Right ventricle myocardium superior (tissue), 1 donor: ENCODE measurements around the gene TGFBI. TPM values are rescaled to one million over a fixed set of nuclear protein-coding genes. Genes with fewer than 3 reads are reported as not detected.
A peak's percentile ranks its signal among the peaks of the same experiment; 100 is the strongest.

ENCODE experiments used
- ATAC-seq: fragments of 200-7000 bp; cut with Tn5 transposase; one replicate; pipeline ENCODE4 v1.9.1; 2020; ENCODE audit warnings: mild to moderate bottlenecking; ENCODE audit not compliant: poor library complexity
- DNase-seq: peaks from one replicate; pipeline ENCODE4 v3.0.0-alpha.2; 2020
- intact Hi-C: fragments of 100-400 bp; cut with DNase I; formaldehyde crosslinking; loops from one replicate; pipeline ENCODE4 v1.11.2; 2022
- total RNA-seq: library from RNA; stranded (reverse); fragmentation: NEBNext Ultra II Directional; extraction: Animal tissue kit (Norgen Biotek cat#: 25700); gene quantifications from one replicate; pipeline ENCODE4 v1.2.1, GENCODE V29; 2021
- donor health status: DM: no; HTN: yes; CAD: no; lungs with severe emphysema.

The TGFBI gene
- total RNA-seq, 1 donor from 2014 or later = 49.9 TPM

DNA sequence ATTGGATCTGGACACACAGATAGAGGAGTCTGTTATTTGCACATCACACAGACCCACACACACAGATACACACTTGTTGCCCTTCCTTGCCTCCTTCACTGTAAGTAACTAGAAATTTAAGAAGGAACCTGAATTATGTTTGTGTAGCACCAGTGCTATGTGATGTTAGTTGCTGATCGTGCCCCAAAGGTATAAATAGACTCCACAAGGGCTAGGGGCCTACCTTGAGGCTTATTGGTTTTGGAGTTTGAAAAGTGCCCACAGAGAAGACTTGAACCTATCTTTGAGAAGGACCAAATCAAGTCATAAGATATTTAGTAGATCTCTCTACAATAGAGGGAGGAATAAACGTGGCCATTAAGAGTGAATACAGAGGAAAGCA, 8.8 kb upstream of the TGFBI start:
- intact Hi-C loops = no loop called here
- ATAC-seq = no peak
- DNase-seq = no peak

DNA sequence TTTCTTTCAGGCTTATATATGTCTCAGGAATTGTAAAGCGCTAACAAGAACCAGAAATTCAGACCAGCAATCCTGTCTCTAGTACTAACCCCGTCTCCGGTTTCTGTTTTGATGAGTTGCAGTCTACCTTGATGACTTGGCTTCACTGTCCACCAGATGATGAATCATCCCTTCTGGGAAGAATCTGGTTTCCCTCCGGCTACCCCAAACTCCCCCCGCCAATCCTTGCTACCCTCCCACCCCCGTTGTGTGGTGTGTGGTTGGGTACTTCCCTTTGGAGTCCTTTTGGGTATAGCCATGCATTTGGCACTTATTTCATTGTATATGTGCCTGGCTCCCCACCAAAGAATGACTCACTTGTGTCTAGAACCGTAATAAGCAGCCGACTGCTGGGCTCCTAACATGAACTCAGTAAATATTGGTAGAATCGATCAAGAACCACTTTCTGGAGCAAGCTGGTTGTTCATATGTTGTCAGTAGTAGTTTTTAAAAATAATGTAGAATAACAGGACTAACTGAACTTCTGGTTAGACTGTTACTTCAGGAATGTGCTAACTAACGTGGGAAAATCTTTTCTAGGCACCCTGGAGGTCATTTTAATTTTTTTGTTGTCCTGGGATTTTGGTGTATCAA, 8.3 kb upstream of the TGFBI start:
- intact Hi-C loops = no loop called here
- ATAC-seq = no peak

DNA sequence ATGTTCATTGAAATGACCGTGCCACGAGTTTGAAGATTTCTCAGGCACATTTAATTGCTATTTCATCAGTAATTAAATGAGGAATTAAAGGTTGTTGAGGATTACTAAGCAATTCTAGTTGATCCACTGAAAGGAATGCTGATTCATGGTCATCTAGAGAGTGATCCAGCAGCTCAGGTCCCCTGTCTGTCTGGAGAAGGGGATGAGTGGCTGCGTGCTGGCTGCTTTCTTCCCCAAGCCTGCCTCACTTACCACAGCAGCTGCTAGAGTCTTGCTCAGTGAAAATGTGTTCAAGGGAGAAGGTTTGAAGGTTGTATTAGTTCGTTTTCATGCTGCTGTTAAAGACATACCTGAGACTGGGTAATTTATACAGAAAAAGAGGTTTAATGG, 7.8 kb upstream of the TGFBI start:
- intact Hi-C loops = no loop called here
- DNase-seq = no peak
- ATAC-seq = no peak

More for the DNA sequence above, 8.3 kb upstream of the TGFBI start:
- DNase-seq = no peak

DNA sequence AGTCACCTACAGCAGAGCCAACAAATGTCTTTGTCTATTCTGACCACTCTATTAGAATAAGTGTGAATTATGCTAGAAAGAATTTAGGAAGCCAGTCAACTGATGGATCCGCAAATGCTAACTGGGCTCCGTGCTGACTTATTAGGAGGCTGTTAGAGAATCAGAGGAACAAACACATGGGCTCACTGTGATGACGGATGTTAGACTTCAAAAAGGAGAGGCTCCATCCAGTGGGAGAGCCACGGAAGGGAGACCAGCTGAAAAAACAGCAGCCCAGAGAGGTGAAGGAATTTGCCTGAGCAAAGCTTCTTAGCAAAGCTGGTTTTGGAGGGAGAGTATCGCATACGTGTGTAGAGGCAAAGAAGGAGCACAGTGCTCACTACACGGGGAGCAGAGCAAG, 5.8 kb upstream of the TGFBI start:
- no peak for ATAC-seq
- DNase-seq = no peak
- intact Hi-C loops = no loop called here

- DNase-seq (no peak), ATAC-seq (peak; percentile 11)
- intact Hi-C loops = no loop called here
Measured at GRCh38 chr5:136023958-136024541, 4.7 kb upstream of the TGFBI start.

GRCh38 chr5:136025900-136026299, 2.9 kb upstream of the TGFBI start:
- no peak for DNase-seq

GRCh38 chr5:136026636-136027035, 2.2 kb upstream of the TGFBI start:
- no peak for DNase-seq
- intact Hi-C loops = no loop called here
- ATAC-seq = no peak

More at GRCh38 chr5:136025900-136026299, 2.9 kb upstream of the TGFBI start:
- intact Hi-C loops = no loop called here
- peak; percentile 30 for ATAC-seq

GRCh38 chr5:136027311-136027710, 1.5 kb upstream of the TGFBI start:
- ATAC-seq (no peak), DNase-seq (no peak)
- intact Hi-C loops = no loop called here

GRCh38 chr5:136028090-136028489, 698 bp upstream of the TGFBI start:
- ATAC-seq = no peak
- DNase-seq = no peak
- intact Hi-C loops = no loop called here

DNA sequence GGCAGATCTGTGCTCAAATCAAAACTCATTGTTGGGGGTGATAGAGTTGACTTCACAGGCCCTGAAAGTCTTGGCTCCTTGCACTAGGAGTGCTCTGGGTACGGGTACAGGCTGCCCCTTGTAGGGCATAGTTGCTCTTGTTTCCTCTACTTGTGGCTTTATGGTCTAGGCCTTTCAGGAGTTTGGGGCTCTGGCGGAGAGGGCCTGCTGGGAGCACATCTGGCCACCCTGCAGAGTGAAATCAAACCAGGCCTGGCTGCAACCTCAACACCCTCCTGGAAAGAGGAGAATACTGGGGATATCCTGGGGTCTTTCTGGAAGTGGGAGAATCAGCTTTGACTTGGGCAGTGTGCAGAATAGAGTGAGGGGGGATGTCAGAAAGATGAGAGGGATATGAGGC, 1.5 kb downstream of the TGFBI start:
- ATAC-seq (no peak), DNase-seq (no peak)
- intact Hi-C loops = no loop called here

GRCh38 chr5:136030956-136031611, 2.3 kb downstream of the TGFBI start:
- intact Hi-C loops = no loop called here
- ATAC-seq (no peak), DNase-seq (no peak)

- ATAC-seq (no peak), DNase-seq (no peak)
- intact Hi-C loops = no loop called here
Measured at GRCh38 chr5:136031711-136032110, 2.9 kb downstream of the TGFBI start.

DNA sequence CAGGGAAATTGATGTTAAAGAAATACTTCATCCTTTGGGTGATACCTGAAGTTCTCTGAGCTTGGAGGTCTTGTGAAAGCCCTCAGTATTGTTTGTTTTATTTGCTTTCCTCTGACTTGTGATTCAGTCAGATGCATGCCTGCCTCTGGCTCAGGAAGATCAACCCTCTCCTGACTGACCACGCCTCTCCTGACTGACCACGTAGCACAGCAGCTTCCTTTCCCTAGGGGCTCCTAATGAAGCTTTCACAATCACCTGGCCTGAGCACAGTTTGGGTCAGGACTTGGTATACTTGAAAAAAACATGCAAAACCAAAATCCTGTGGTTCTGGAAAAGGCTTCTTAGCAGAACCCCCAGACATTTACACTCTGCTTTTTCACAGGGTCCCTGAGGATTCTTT, 3.8 kb downstream of the TGFBI start:
- ATAC-seq (no peak), DNase-seq (no peak)
- intact Hi-C loops = no loop called here

DNA sequence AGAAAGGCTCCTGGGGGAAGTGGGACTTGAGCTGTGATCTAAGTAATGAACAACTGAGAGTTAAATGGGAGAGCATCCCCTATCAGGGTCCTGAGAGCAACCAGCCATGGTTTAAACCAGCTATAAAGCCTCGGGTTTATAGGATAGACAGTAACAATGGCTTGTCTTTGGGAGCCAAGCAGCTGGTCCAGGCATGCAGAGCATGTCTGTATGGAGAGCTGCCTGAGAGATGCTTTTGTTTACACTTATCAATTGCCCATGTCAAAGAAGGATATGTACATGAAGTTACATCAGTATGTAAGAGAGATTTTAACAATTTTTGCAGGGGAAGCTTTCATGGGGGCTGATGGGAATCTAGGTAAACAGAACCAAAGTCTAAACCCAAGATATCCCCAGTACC, 4.4 kb downstream of the TGFBI start:
- ATAC-seq (no peak), DNase-seq (no peak)
- intact Hi-C loops = no loop called here

GRCh38 chr5:136033848-136034247, 5.1 kb downstream of the TGFBI start:
- intact Hi-C loops = no loop called here
- ATAC-seq = no peak
- DNase-seq = no peak

DNA sequence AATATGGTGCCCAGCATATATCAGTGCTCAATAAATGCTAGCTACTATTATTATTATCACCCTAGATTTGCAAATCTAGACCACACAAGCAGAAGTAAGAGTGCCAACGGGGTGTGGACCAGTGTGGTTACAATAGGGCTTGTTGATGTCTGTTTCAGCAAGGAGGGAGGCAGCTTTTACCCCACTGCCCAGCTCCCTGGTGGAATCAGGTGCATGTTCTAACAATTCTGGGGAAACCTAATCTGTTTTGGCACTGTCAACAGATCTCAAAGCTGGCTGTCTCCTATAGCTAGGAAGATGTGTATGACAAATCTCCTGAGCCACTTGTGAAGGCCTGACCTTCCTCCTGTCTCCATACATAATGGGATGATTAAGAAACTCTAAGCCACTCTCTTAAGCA, 5.7 kb downstream of the TGFBI start:
- DNase-seq (no peak), ATAC-seq (no peak)
- intact Hi-C loops = no loop called here

DNA sequence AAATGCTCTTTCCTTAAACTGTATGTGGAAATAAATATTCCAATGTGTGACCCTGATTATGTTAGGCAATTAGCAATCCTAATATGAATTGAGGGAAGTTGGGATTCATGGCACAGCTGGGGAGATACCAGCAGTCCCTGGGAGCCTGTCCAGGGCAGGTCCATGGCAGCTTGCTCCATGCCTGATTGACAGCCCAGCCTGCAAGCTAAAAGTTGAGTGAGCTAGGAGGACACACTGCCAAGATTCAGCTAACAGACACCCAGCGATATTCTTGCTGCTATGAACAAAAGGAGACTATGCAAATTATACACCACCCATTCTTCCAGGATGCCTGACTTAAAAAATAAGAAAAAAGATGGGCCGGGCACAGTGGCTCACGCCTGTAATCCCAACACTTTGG, 6.2 kb downstream of the TGFBI start:
- peak; percentile 62 for DNase-seq
- intact Hi-C loops = no loop called here
- ATAC-seq = peak; percentile 80

- intact Hi-C loops = no loop called here
- ATAC-seq (no peak), DNase-seq (no peak)
Measured at GRCh38 chr5:136035837-136036236, 7.0 kb downstream of the TGFBI start.

DNA sequence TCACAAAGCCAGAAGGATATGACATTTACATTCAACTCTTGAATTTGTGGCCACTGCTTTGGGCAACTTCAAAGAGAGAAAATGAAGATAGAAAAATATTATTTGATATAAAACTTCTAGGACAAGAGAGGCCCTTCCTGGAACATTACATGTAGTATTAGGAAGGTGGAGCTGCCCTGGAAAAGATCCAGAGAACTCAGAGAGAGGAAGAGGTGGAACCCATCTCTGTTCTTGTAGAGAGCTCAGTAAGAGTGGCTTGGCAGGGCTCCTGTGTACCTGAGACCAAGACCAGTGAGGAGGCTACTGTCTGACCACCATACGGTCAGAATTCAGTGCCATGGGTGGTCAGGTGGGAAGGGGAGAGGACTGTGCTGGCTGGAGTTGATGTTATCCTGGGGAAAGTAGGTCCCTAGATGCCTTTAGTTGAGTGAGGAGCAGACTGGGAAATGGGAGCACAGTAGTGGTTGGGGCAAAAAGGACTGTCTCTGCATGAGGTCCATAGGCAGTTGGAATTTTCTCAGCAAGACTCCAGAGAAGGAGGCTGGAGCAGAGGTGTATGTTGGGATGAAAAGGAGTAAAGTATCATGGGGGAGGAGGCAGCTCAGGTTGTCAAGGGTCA, 7.6 kb downstream of the TGFBI start:
- intact Hi-C loops = no loop called here
- DNase-seq (no peak), ATAC-seq (no peak)
